Suprapubic skin (tissue), 4 donors: ENCODE results near the gene PRSS21. TPM values are rescaled to one million over a fixed set of nuclear protein-coding genes. Genes with fewer than 3 reads are reported as not detected.

Source experiments
- DNase-seq, 2 donors: peaks; one replicate each; pipeline ENCODE4 v3.0.0-alpha.2; 2019; ENCODE audit warnings: low spot score in 2 of 2
- H3K27ac ChIP-seq: fragments of 200-600 bp; sonication (generic); one replicate; pipeline ENCODE4 v1.5.1; 2019
- H3K27me3 ChIP-seq: fragments of 200-600 bp; sonication (generic); one replicate; pipeline ENCODE4 v1.5.1; 2019
- H3K36me3 ChIP-seq: fragments of 200-600 bp; sonication (generic); one replicate; pipeline ENCODE4 v1.5.1; 2019
- H3K4me1 ChIP-seq: fragments of 200-600 bp; sonication (generic); one replicate; pipeline ENCODE4 v1.5.1; 2019
- H3K4me3 ChIP-seq: fragments of 200-600 bp; sonication (generic); one replicate; pipeline ENCODE4 v1.5.1; 2019; ENCODE audit warnings: mild to moderate bottlenecking
- H3K9me3 ChIP-seq: fragments of 200-600 bp; sonication (generic); one replicate; pipeline ENCODE4 v1.5.1; 2019
- EP300 ChIP-seq: sonication (generic); formaldehyde crosslinking; IDR thresholded peaks from one replicate; pipeline ENCODE4 v1.6.1; 2017; ENCODE audit warnings: antibody characterized with exemption
- POLR2A ChIP-seq, 2 donors: fragments of 450-650 bp; IDR thresholded peaks; one replicate each; pipeline ENCODE4 v1.6.1; 2017; ENCODE audit warnings: antibody characterized with exemption in 2 of 2, mild to moderate bottlenecking in 2 of 2, moderate library complexity in 2 of 2
- POLR2AphosphoS5 ChIP-seq, 3 donors: sonication (generic); formaldehyde crosslinking; IDR thresholded peaks; one replicate each; pipeline ENCODE4 v1.6.1; 2017; ENCODE audit warnings: antibody characterized with exemption in 3 of 3
- WGBS: methylation state at CpG from one replicate; pipeline ENCODE4 v1.1.5; 2018; 5-methylcytosine and 5-hydroxymethylcytosine counted together
- total RNA-seq, 4 donors: library from RNA; depleted of rRNA; stranded (reverse); fragments of >200 nt; gene quantifications; one replicate each; pipeline ENCODE4 v1.1.0, GENCODE V29; 2016
- TF ChIP-seq, protein P1 (sequence below), 2 donors: fragments of 200-600 bp in 1 of 2; fragments of 450-650 bp in 1 of 2; sonication (generic) in 1 of 2; IDR thresholded peaks; one replicate each; pipeline ENCODE4 v1.5.1; 2016 to 2019; ENCODE audit warnings: antibody characterized with exemption in 2 of 2, mild to moderate bottlenecking in 1 of 2, moderate library complexity in 1 of 2

Gene PRSS21
- total RNA-seq, 4 donors from 2014 or later: 0.87 to 7.6 (median 1.3) TPM; not detected in 1

DNA sequence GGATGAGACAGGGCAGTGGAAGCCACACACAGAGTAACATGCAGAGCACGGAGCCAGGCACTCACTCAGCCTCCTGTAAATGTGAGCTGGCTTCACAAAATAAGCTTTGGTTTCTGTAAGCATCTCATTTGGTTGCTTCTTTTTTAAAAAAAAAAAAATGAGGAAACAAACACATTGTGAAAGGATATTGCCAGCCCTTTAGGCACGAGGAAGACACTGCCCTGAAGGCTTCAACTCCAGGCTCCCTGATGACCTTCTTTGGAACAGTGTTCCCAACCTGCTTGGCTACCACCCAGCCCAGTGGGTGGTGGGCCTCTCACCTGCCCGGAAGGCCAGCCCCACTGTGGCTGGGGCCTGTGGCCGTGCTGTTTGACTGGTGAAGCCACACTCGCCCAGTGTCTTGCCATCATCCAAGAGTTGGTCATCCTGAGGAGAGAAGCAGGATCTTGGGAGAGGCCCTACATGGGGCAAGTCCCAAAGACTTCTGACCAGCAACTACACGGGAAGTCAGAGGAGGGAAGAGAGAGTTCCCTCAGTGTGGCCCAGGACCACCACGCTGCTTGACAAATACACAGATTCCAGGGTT, 41.8 kb upstream of the PRSS21 start:
- Histone ChIP-seq H3K4me1 (peaks cover 46% of the 10 kb centered on the region), H3K4me3 (peak overlapping the region; percentile 84), H3K9me3 (no peaks in the 10 kb centered on the region), H3K27me3 (no peaks in the 10 kb centered on the region), H3K36me3 (peaks cover 40% of the 10 kb centered on the region), H3K27ac (peak overlapping the region; percentile 63)
- 71% methylated on average over 7 of the region's 7 CpGs for WGBS
- no peak for TF ChIP-seq POLR2A (IDR thresholded peaks at IDR 0.05)
- no peak for TF ChIP-seq EP300
- TF ChIP-seq, protein P1, sequence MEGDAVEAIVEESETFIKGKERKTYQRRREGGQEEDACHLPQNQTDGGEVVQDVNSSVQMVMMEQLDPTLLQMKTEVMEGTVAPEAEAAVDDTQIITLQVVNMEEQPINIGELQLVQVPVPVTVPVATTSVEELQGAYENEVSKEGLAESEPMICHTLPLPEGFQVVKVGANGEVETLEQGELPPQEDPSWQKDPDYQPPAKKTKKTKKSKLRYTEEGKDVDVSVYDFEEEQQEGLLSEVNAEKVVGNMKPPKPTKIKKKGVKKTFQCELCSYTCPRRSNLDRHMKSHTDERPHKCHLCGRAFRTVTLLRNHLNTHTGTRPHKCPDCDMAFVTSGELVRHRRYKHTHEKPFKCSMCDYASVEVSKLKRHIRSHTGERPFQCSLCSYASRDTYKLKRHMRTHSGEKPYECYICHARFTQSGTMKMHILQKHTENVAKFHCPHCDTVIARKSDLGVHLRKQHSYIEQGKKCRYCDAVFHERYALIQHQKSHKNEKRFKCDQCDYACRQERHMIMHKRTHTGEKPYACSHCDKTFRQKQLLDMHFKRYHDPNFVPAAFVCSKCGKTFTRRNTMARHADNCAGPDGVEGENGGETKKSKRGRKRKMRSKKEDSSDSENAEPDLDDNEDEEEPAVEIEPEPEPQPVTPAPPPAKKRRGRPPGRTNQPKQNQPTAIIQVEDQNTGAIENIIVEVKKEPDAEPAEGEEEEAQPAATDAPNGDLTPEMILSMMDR (IDR thresholded peaks at IDR 0.05): no peak
- no peak for TF ChIP-seq POLR2AphosphoS5 (IDR thresholded peaks at IDR 0.05)
- no peak for DNase-seq

DNA sequence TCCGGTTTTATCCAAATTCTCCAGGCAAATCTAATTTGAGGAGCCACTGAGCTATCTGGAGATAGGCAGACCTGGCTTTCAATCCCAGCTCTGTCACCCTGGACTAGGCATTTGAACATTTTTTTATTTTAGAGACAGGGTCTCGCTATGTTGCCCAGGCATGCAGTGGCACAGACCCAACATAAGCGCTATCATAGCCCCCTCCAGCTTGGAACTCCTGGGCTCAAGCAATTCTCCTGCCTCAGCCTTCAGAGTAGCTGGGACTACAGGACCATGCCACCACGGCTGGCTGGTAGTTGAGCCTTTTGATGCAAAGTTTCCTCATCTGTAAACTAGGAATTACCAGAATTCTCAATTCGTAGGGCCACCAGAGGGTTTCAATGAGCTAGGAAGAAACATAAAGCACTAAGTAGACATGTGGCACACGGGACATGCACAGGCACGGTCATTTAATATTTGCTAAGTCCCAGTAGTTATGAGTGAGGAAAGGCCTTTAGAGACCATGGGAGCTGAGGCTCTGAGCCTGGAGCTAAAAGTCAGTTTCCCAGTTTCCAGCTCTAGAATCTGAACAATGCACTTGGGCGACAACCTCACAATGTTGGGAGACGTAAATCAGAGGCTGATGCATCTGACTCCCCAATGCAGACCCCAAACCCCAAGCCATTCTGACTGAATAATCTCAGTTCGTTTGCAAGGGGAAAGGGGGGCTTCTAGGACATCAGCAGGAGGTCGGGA, 41.1 kb upstream of the PRSS21 start:
- Histone ChIP-seq H3K27ac (peak overlapping the region; percentile 100), H3K9me3 (no peaks in the 10 kb centered on the region), H3K4me1 (peaks cover 39% of the 10 kb centered on the region), H3K36me3 (peaks cover 32% of the 10 kb centered on the region), H3K4me3 (peak overlapping the region; percentile 84), H3K27me3 (no peaks in the 10 kb centered on the region)
- no peak for TF ChIP-seq POLR2A (IDR thresholded peaks at IDR 0.05)
- TF ChIP-seq, protein P1 (IDR thresholded peaks at IDR 0.05): no peak
- TF ChIP-seq POLR2AphosphoS5 (IDR thresholded peaks at IDR 0.05): no peak
- TF ChIP-seq EP300: no peak
- WGBS: 40% methylated on average over 11 of the region's 11 CpGs
- no peak for DNase-seq

DNA sequence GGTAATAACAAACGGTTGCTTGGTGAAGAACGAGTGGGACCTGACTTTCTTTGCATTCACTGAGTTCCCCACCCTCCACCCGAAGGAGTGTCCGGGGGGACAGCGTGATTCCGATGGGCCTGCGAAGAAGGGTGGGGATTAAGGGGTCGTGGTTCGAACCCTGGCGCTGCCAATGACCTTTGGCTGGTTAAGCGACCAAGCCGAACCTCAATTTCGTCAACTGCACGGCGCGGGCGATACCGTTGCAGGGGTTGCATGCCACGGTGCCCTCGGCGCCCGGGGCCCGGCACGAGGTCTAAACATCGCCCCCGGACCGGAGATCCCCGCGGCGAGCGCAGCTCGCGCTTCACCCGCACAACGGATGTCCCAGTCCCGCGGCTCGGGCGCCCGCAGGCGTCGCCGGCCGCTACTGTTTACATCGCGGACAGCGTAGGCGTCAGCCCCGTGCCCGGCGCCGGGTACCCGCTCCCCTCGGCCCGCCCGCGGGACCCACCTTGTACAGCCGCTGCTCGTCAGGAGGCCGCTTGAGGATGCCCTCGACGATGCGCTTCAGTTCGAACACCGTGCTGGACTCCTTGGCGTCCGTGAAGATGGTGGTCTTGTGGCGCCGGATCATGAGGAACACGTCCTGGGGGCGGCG, 40.4 kb upstream of the PRSS21 start:
- peak overlapping the region; percentile 100 for H3K27ac ChIP-seq
- H3K4me1 ChIP-seq: peaks cover 37% of the 10 kb centered on the region
- H3K9me3 ChIP-seq: no peaks in the 10 kb centered on the region
- DNase-seq: no peak
- peaks cover 26% of the 10 kb centered on the region for H3K36me3 ChIP-seq
- H3K27me3 ChIP-seq: no peaks in the 10 kb centered on the region
- H3K4me3 ChIP-seq: peak overlapping the region; percentile 84
- 0% methylated on average over 5 of the region's 72 CpGs for WGBS
- TF ChIP-seq POLR2AphosphoS5 (IDR thresholded peaks at IDR 0.05): peak in 1 of 3 donors; percentile 3
- no peak for TF ChIP-seq EP300

GRCh38 chr16:2777231-2777902, 39.7 kb upstream of the PRSS21 start, which contains the start of gene ELOB:
Gene ELOB (minus strand): TSS chr16:2777280. CDS start chr16:2777239, 41 bp downstream.
- WGBS: no CpG with 5 or more reads among the region's 70 CpGs
- peaks cover 19% of the 10 kb centered on the region for H3K36me3 ChIP-seq
- H3K27me3 ChIP-seq: no peaks in the 10 kb centered on the region
- peak within 1 kb of the TSS; percentile 100 for H3K27ac ChIP-seq
- DNase-seq: peak; percentile 91 to 94
- TF ChIP-seq POLR2AphosphoS5 (IDR thresholded peaks at IDR 0.05): peak; percentile 56 to 96 (median 75)
- peak; percentile 57 to 82 for TF ChIP-seq POLR2A (IDR thresholded peaks at IDR 0.05)
- TF ChIP-seq, protein P1 (IDR thresholded peaks at IDR 0.05): no peak
- no peak for TF ChIP-seq EP300
- H3K4me1 ChIP-seq: peaks cover 37% of the 10 kb centered on the region
- peak within 1 kb of the TSS; percentile 84 for H3K4me3 ChIP-seq
- H3K9me3 ChIP-seq: no peaks in the 10 kb centered on the region

GRCh38 chr16:2777903-2778629, 39.0 kb upstream of the PRSS21 start:
- 16% methylated on average over 18 of the region's 27 CpGs for WGBS
- H3K36me3 ChIP-seq: peaks cover 19% of the 10 kb centered on the region
- peak overlapping the region; percentile 100 for H3K27ac ChIP-seq
- TF ChIP-seq POLR2AphosphoS5 (IDR thresholded peaks at IDR 0.05): no peak
- TF ChIP-seq POLR2A (IDR thresholded peaks at IDR 0.05): peak in 1 of 2 donors; percentile 9
- TF ChIP-seq, protein P1 (IDR thresholded peaks at IDR 0.05): no peak
- peak overlapping the region; percentile 84 for H3K4me3 ChIP-seq
- H3K27me3 ChIP-seq: no peaks in the 10 kb centered on the region
- peak; percentile 58 to 76 for DNase-seq
- H3K9me3 ChIP-seq: no peaks in the 10 kb centered on the region
- H3K4me1 ChIP-seq: peaks cover 37% of the 10 kb centered on the region
